ENCODE measurements around the gene RUNX1.

DNA sequence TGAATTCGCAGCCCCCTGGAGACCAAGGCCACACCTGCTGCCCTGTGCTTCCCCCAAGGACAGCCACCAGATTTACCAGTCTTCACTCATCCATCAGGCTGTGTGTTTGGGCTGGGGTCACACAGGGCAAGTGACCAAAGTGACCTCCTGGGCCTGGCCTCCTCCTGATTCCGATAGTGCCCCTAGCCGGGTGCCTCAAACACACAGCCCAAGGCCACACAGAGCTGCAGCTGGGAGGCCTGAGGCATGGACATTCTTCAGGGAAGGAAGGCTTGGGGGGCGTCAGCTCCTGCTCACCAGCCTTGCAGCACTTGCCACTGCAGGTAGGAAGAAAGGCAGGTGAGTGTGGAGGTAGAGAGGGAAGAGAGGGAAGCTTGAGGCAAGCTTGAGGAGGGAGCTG is 181.3 kb downstream of the RUNX1 start:
- TF ChIP-seq ZNF70 (CRISPR knock-in tag; IDR thresholded peaks at IDR 0.05): no peak
- TF ChIP-seq ARNTL (CRISPR knock-in tag; IDR thresholded peaks at IDR 0.05; ENCODE audit: borderline replicate concordance, low read depth): no peak
- no peak for TF ChIP-seq SNAI2 (CRISPR knock-in tag; IDR thresholded peaks at IDR 0.05)
- TF ChIP-seq, protein P1, sequence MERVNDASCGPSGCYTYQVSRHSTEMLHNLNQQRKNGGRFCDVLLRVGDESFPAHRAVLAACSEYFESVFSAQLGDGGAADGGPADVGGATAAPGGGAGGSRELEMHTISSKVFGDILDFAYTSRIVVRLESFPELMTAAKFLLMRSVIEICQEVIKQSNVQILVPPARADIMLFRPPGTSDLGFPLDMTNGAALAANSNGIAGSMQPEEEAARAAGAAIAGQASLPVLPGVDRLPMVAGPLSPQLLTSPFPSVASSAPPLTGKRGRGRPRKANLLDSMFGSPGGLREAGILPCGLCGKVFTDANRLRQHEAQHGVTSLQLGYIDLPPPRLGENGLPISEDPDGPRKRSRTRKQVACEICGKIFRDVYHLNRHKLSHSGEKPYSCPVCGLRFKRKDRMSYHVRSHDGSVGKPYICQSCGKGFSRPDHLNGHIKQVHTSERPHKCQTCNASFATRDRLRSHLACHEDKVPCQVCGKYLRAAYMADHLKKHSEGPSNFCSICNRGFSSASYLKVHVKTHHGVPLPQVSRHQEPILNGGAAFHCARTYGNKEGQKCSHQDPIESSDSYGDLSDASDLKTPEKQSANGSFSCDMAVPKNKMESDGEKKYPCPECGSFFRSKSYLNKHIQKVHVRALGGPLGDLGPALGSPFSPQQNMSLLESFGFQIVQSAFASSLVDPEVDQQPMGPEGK (CRISPR knock-in tag; IDR thresholded peaks at IDR 0.05; ENCODE audit: borderline replicate concordance): no peak
- no peak for TF ChIP-seq PPARA (CRISPR knock-in tag; IDR thresholded peaks at IDR 0.05; ENCODE audit: borderline replicate concordance)
- TF ChIP-seq POU6F1 (CRISPR knock-in tag; IDR thresholded peaks at IDR 0.05; ENCODE audit: borderline replicate concordance, low read depth): no peak
- TF ChIP-seq OSR1 (CRISPR knock-in tag; IDR thresholded peaks at IDR 0.05): no peak
- TF ChIP-seq GLIS3 (CRISPR knock-in tag; IDR thresholded peaks at IDR 0.05): no peak
- no peak for TF ChIP-seq TOX (CRISPR knock-in tag; IDR thresholded peaks at IDR 0.05; ENCODE audit: borderline replicate concordance)
- no peak for TF ChIP-seq ZFP3 (CRISPR knock-in tag; IDR thresholded peaks at IDR 0.05)
- TF ChIP-seq ZFP30 (CRISPR knock-in tag; IDR thresholded peaks at IDR 0.05): no peak
- TF ChIP-seq, protein P2, sequence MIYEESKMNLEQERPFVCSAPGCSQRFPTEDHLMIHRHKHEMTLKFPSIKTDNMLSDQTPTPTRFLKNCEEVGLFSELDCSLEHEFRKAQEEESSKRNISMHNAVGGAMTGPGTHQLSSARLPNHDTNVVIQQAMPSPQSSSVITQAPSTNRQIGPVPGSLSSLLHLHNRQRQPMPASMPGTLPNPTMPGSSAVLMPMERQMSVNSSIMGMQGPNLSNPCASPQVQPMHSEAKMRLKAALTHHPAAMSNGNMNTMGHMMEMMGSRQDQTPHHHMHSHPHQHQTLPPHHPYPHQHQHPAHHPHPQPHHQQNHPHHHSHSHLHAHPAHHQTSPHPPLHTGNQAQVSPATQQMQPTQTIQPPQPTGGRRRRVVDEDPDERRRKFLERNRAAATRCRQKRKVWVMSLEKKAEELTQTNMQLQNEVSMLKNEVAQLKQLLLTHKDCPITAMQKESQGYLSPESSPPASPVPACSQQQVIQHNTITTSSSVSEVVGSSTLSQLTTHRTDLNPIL (CRISPR knock-in tag; IDR thresholded peaks at IDR 0.05; ENCODE audit: low read depth): no peak
- TF ChIP-seq TCF4 (CRISPR knock-in tag; IDR thresholded peaks at IDR 0.05; ENCODE audit: borderline replicate concordance): no peak
- no peak for TF ChIP-seq ESRRG (CRISPR knock-in tag; IDR thresholded peaks at IDR 0.05)

Measured in SK-N-SH treated with all-trans-retinoic acid at 6 μM for 48 hours (cell line).